GM06990 (cell line): ENCODE results near the gene IPO5.

ENCODE experiments used
- DNase-seq: peaks from one replicate; pipeline ENCODE4 v3.0.0-alpha.2; 2011; ENCODE audit not compliant: insufficient read length; ENCODE audit errors: extremely low read depth
- H3K27me3 ChIP-seq: replicated peaks from 2 replicates; pipeline ENCODE4 v1.6.0; 2011; ENCODE audit warnings: low read length; ENCODE audit not compliant: control insufficient read depth, insufficient read depth
- H3K36me3 ChIP-seq: 2 replicates; pipeline ENCODE4 v1.5.1; 2011; ENCODE audit warnings: low read length; ENCODE audit not compliant: control insufficient read depth, insufficient read depth
- H3K4me3 ChIP-seq: replicated peaks from 2 replicates; pipeline ENCODE4 v1.5.1; 2011; ENCODE audit warnings: low read depth, mild to moderate bottlenecking, control low read depth, low read length
- TF ChIP-seq, protein P1 (sequence below): IDR thresholded peaks from 2 replicates; pipeline ENCODE4 v1.5.1; 2011; ENCODE audit warnings: low read length, control low read depth, mild to moderate bottlenecking, inconsistent platforms; ENCODE audit not compliant: insufficient read depth, poor library complexity, severe bottlenecking

IPO5 gene

DNA sequence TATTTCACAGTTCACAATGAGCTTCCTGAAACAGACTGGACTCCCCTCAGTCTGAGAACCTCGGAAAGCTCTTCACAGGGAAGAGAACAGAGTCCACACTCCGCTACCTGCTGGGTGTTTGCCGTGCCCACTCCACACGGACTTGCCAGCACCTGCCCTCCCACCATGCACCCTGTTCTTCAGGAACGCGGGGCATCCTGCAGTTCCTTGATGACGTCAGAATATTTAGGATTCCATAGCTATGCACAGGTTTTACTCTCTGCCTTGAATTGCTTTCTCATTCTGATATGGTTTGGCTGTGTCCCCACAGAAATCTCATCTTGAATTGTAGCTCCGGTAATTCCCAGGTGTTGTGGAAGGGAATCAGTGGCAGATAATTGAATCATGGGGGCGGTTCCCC, 115.0 kb downstream of the IPO5 start:
- no peaks in the 10 kb centered on the region for H3K36me3 ChIP-seq
- H3K27me3 ChIP-seq = no peaks in the 10 kb centered on the region
- DNase-seq = no peak
- no peak overlapping the region for H3K4me3 ChIP-seq
- TF ChIP-seq, protein P1, sequence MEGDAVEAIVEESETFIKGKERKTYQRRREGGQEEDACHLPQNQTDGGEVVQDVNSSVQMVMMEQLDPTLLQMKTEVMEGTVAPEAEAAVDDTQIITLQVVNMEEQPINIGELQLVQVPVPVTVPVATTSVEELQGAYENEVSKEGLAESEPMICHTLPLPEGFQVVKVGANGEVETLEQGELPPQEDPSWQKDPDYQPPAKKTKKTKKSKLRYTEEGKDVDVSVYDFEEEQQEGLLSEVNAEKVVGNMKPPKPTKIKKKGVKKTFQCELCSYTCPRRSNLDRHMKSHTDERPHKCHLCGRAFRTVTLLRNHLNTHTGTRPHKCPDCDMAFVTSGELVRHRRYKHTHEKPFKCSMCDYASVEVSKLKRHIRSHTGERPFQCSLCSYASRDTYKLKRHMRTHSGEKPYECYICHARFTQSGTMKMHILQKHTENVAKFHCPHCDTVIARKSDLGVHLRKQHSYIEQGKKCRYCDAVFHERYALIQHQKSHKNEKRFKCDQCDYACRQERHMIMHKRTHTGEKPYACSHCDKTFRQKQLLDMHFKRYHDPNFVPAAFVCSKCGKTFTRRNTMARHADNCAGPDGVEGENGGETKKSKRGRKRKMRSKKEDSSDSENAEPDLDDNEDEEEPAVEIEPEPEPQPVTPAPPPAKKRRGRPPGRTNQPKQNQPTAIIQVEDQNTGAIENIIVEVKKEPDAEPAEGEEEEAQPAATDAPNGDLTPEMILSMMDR = no peak

DNA sequence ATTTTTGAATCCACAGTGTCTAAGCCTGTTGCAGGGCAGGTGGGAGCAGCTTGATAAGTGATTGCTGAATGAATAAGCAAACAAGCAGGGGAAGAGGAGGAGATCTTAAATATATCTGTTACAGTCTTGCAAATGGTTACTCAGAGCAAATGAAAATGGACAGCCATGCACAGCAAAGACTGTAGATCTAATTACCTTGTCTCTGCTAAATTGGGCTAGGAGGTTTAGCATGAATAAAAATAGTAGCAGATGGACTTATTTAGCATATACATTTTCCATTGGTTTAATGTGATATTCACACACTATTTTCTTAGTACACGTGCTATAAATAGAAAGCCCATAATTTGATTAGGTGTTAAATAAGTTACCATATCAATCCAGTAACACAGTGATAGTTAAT, 116.5 kb downstream of the IPO5 start:
- TF ChIP-seq, protein P1 = no peak
- Histone ChIP-seq H3K4me3 (no peak overlapping the region), H3K27me3 (no peaks in the 10 kb centered on the region), H3K36me3 (no peaks in the 10 kb centered on the region)
- no peak for DNase-seq

- no peak for DNase-seq
- TF ChIP-seq, protein P1 = no peak
- H3K36me3 ChIP-seq = no peaks in the 10 kb centered on the region
These were observed 117.8 kb downstream of the IPO5 start for GRCh38 chr13:98071316-98071715.

DNA sequence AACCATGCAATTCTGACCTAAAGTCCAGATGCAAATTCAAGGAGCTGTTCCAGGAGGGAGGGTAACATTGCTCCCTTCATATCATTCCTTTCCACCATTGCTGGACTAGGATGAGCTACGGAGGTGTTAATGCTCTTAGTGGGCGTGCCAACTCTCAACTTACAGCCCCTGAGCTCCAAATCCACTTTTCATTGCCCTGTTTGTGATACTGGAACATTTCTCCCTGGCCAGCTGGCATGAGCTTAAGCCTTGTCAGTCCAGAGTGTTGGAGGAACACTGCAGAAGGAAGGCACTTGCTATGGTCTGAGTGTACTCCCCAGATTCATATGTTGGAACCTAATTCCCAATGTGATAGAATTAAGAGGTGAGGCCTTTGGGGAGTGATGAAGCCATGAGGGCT, 119.0 kb downstream of the IPO5 start:
- TF ChIP-seq, protein P1 = no peak
- Histone ChIP-seq H3K4me3 (no peak overlapping the region), H3K36me3 (no peaks in the 10 kb centered on the region), H3K27me3 (no peaks in the 10 kb centered on the region)
- no peak for DNase-seq

More at GRCh38 chr13:98071316-98071715, 117.8 kb downstream of the IPO5 start:
- no peaks in the 10 kb centered on the region for H3K27me3 ChIP-seq
- no peak overlapping the region for H3K4me3 ChIP-seq
